ENCODE data around the gene NTRK3. TPM values are rescaled to one million over a fixed set of nuclear protein-coding genes. Genes with fewer than 3 reads are reported as not detected.

NTRK3 gene
- total and polyA plus RNA-seq, 2 experiments from 2014 or later, result not detected

GRCh38 chr15:88126695-88127431 lies 129.7 kb downstream of the NTRK3 start:
- H3K36me3 ChIP-seq (ENCODE audit: low read depth), result no peaks in the 10 kb centered on the region
- H3K9me2 ChIP-seq (ENCODE audit: insufficient read depth), result no peaks in the 10 kb centered on the region
- in situ Hi-C loops (cut with MboI), result no loop called here
- H3K9me3 ChIP-seq (ENCODE audit: low read depth), result no peaks in the 10 kb centered on the region
- TF ChIP-seq EZH2phosphoT487 (IDR thresholded peaks at IDR 0.05; ENCODE audit: insufficient read depth, low read depth) (no peak), EZH2 (IDR thresholded peaks at IDR 0.05; ENCODE audit: insufficient read depth, poor library complexity, severe bottlenecking) (no peak)
- no peak overlapping the region for H3K27ac ChIP-seq
- H3K9ac ChIP-seq, result no peak overlapping the region
- H3K27me3 ChIP-seq (replicated peaks; ENCODE audit: insufficient read depth), result no peaks in the 10 kb centered on the region
- DNase-seq, result peak; percentile 10
- no peaks in the 10 kb centered on the region for H3K79me2 ChIP-seq (ENCODE audit: insufficient read depth)
- WGBS, 2 experiments (ENCODE audit: low coverage in 1 of 2, low lambda C conversion rate in 2 of 2, missing lambda C conversion rate in 2 of 2), result 0 to 1% methylated on average over 6 of the region's 6 CpGs
- H3K4me2 ChIP-seq (ENCODE audit: unreplicated experiment), result no peak overlapping the region
- no peaks in the 10 kb centered on the region for H3F3A ChIP-seq (ENCODE audit: insufficient read depth)
- H4K20me1 ChIP-seq (ENCODE audit: insufficient read depth), result no peaks in the 10 kb centered on the region
- H3K4me1 ChIP-seq (ENCODE audit: insufficient read depth), result no peaks in the 10 kb centered on the region
- H3K4me3 ChIP-seq, result no peak overlapping the region
- H2AFZ ChIP-seq, result no peak overlapping the region

- no peaks in the 10 kb centered on the region for H4K20me1 ChIP-seq (ENCODE audit: insufficient read depth)
- in situ Hi-C loops (cut with MboI), result no loop called here
- no peak overlapping the region for H3K9ac ChIP-seq
- no peaks in the 10 kb centered on the region for H3K9me2 ChIP-seq (ENCODE audit: insufficient read depth)
- DNase-seq, result no peak
- H3K27me3 ChIP-seq (replicated peaks; ENCODE audit: insufficient read depth), result no peaks in the 10 kb centered on the region
- H3K79me2 ChIP-seq (ENCODE audit: insufficient read depth), result no peaks in the 10 kb centered on the region
- no peaks in the 10 kb centered on the region for H3K36me3 ChIP-seq (ENCODE audit: low read depth)
- TF ChIP-seq EZH2phosphoT487 (IDR thresholded peaks at IDR 0.05; ENCODE audit: insufficient read depth, low read depth) (no peak), EZH2 (IDR thresholded peaks at IDR 0.05; ENCODE audit: insufficient read depth, poor library complexity, severe bottlenecking) (no peak)
- H2AFZ ChIP-seq, result no peak overlapping the region
- H3K4me3 ChIP-seq, result no peak overlapping the region
- H3K9me3 ChIP-seq (ENCODE audit: low read depth), result no peaks in the 10 kb centered on the region
- H3F3A ChIP-seq (ENCODE audit: insufficient read depth), result no peaks in the 10 kb centered on the region
- H3K27ac ChIP-seq, result no peak overlapping the region
- WGBS, 2 experiments (ENCODE audit: low coverage in 1 of 2, low lambda C conversion rate in 2 of 2, missing lambda C conversion rate in 2 of 2), result 21 to 25% methylated on average over 7 of the region's 7 CpGs
- no peaks in the 10 kb centered on the region for H3K4me1 ChIP-seq (ENCODE audit: insufficient read depth)
- no peak overlapping the region for H3K4me2 ChIP-seq (ENCODE audit: unreplicated experiment)
Observed at GRCh38 chr15:88125576-88125975, 131.0 kb downstream of the NTRK3 start.

- no peak for DNase-seq
Observed at GRCh38 chr15:88124199-88124598, 132.3 kb downstream of the NTRK3 start.

GRCh38 chr15:88121968-88122530 lies 134.5 kb downstream of the NTRK3 start:
- 48 to 49% methylated on average over 2 of the region's 2 CpGs for WGBS, 2 experiments (ENCODE audit: low coverage in 1 of 2, low lambda C conversion rate in 2 of 2, missing lambda C conversion rate in 2 of 2)
- no peak for TF ChIP-seq EZH2 (IDR thresholded peaks at IDR 0.05; ENCODE audit: insufficient read depth, poor library complexity, severe bottlenecking)
- no peak for TF ChIP-seq EZH2phosphoT487 (IDR thresholded peaks at IDR 0.05; ENCODE audit: insufficient read depth, low read depth)
- in situ Hi-C loops (cut with MboI), result no loop called here
- Histone ChIP-seq H3K79me2 (ENCODE audit: insufficient read depth) (no peaks in the 10 kb centered on the region), H3K4me3 (no peak overlapping the region), H3F3A (ENCODE audit: insufficient read depth) (no peaks in the 10 kb centered on the region), H3K27ac (no peak overlapping the region), H3K4me1 (ENCODE audit: insufficient read depth) (no peaks in the 10 kb centered on the region), H3K9ac (no peak overlapping the region), H4K20me1 (ENCODE audit: insufficient read depth) (no peaks in the 10 kb centered on the region), H2AFZ (no peak overlapping the region), H3K9me3 (ENCODE audit: low read depth) (no peaks in the 10 kb centered on the region), H3K27me3 (replicated peaks; ENCODE audit: insufficient read depth) (no peaks in the 10 kb centered on the region), H3K4me2 (ENCODE audit: unreplicated experiment) (no peak overlapping the region), H3K9me2 (ENCODE audit: insufficient read depth) (no peaks in the 10 kb centered on the region), H3K36me3 (ENCODE audit: low read depth) (no peaks in the 10 kb centered on the region)
- DNase-seq, result no peak

More at GRCh38 chr15:88124199-88124598, 132.3 kb downstream of the NTRK3 start:
- no peak overlapping the region for H3K9ac ChIP-seq
- H3K36me3 ChIP-seq (ENCODE audit: low read depth), result no peaks in the 10 kb centered on the region
- H3F3A ChIP-seq (ENCODE audit: insufficient read depth), result no peaks in the 10 kb centered on the region
- H3K9me3 ChIP-seq (ENCODE audit: low read depth), result no peaks in the 10 kb centered on the region
- H3K79me2 ChIP-seq (ENCODE audit: insufficient read depth), result no peaks in the 10 kb centered on the region
- no peaks in the 10 kb centered on the region for H3K4me1 ChIP-seq (ENCODE audit: insufficient read depth)
- H2AFZ ChIP-seq, result no peak overlapping the region
- no peaks in the 10 kb centered on the region for H3K9me2 ChIP-seq (ENCODE audit: insufficient read depth)
- H3K4me3 ChIP-seq, result no peak overlapping the region
- no peak for TF ChIP-seq EZH2 (IDR thresholded peaks at IDR 0.05; ENCODE audit: insufficient read depth, poor library complexity, severe bottlenecking)
- no peak for TF ChIP-seq EZH2phosphoT487 (IDR thresholded peaks at IDR 0.05; ENCODE audit: insufficient read depth, low read depth)
- no peak overlapping the region for H3K27ac ChIP-seq
- H3K4me2 ChIP-seq (ENCODE audit: unreplicated experiment), result no peak overlapping the region
- WGBS, 2 experiments (ENCODE audit: low coverage in 1 of 2, low lambda C conversion rate in 2 of 2, missing lambda C conversion rate in 2 of 2), result 10 to 12% methylated on average over 5 of the region's 5 CpGs
- no peaks in the 10 kb centered on the region for H3K27me3 ChIP-seq (replicated peaks; ENCODE audit: insufficient read depth)
- in situ Hi-C loops (cut with MboI), result no loop called here
- no peaks in the 10 kb centered on the region for H4K20me1 ChIP-seq (ENCODE audit: insufficient read depth)
